Measurements from ENCODE around the gene LYG2.
"Not testable (repeated sequence)": the region's sequence is repeated elsewhere in the genome, so short reads cannot be mapped to it uniquely, and the experiment has no call there.

Gene LYG2

DNA sequence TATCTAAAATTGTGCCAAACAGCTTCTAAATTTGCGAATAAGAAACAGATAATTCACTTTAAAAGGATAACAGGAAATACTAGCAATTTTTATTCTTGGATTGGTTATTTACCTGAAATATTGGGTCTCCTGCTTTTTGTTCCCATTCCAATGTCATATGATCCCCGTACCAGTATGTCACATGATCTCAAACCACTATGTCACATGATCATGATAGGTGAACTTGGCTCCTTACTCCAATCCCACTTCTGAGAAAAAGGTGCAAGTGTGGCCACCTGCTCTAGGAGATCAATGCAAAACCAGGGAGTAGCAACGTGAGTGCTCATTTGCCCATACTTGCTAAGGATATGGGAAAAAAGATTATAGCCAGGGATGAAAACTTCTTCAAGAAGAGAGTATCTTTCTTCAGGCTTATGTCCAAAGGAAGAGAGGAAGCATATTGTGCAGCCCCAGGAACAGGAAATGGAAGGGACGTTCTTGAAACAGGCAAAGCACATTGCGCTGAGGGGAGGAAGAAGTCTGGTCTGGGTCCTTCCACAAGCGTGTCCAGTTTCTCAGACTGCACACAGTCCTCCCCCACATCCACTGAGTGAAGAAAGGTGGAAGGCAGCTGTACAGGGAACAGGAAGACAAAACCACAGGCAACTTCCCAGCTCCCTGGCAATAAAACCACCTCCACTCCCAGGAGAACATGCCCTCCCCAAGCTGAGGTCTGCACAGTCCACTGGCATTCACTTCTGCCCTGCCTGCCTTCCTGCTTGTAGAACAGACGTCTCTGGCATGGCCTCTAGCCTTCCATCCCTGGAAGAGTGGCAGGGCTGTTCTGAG is at the start of gene LYG2:
Gene LYG2, minus strand, starts transcription at position 176 of the 828 bp plus-strand sequence. CDS start 1,406 bp downstream, outside the sequence.
- DNase-seq (ENCODE audit: low read depth in 1 of 2, low spot score in 1 of 2), result no peak

- DNase-seq (ENCODE audit: low read depth in 1 of 2, low spot score in 1 of 2), result not testable (repeated sequence)
Observed at GRCh38 chr2:99301097-99301496, 45.6 kb upstream of the LYG2 start, which contains the start of gene LYG1. LYG1 (minus strand) TSS chr2:99301197; CDS start chr2:99295670, 5,527 bp downstream.

- no peak for DNase-seq (ENCODE audit: low read depth in 1 of 2, low spot score in 1 of 2)
Observed at GRCh38 chr2:99299580-99299979, 44.1 kb upstream of the LYG2 start.

- no peak for DNase-seq (ENCODE audit: low read depth in 1 of 2, low spot score in 1 of 2)
Observed at GRCh38 chr2:99297994-99298393, 42.5 kb upstream of the LYG2 start.

- no peak for DNase-seq (ENCODE audit: low read depth in 1 of 2, low spot score in 1 of 2)
Observed at GRCh38 chr2:99285526-99285925, 30.1 kb upstream of the LYG2 start.

DNA sequence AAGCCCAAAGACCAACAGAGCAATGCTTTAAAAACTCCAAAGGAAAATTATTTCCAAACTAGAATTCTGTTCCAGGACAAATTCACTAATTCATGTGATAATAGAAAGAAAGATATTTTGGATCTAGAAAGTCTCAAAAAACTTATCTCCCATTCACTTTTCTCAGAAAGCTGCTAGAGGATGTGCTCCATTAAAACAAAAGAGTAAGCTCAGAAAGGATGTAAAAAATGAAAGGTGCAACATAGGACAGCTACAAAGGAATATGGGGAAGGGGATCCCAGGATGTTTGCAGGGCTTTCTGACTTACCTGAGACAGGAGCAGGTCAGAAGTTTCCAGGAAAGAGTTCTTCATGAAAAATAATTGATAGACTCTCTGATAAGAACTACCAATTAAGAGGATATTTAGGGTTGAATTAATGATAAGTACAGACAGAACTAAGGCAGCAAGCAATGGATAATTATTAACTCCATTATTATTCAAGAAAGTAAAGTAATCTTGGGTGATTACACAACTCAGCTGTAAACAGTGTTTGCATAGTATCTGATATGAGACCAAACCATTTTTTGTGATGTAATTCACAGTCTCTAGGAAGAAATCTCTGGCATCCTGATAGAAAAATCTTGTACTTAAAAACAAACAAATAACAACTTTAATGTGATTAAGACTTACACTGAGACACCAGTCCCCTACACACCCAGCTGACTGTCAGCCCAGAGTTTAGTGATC is 24.7 kb upstream of the LYG2 start:
- DNase-seq (ENCODE audit: low read depth in 1 of 2, low spot score in 1 of 2), result no peak

DNA sequence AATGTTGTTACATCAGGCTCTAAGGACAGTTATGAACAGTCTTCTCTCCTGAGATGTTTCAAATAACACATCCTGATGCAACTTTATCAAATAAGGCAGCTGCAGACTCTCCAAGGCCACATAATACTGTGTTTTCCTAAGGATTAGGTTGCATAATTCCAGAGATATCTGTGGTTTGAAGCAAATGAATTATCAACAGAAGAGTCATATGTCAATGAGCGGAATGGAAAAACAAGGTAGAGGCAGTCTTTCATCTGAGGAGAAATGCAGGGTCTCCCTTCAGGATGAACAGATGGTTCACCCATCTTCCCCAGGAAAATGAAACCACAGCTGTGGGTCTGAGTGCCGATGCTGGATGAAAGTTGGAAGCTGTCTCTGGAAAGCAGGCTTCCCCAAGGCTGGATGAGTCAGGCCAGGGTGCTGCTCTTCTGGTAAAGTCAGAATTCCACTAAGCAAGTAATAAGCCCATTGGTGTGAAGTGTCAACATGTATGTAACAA is 23.4 kb upstream of the LYG2 start:
- DNase-seq (ENCODE audit: low read depth in 1 of 2, low spot score in 1 of 2), result no peak

- DNase-seq (ENCODE audit: low read depth in 1 of 2, low spot score in 1 of 2), result not testable (repeated sequence)
Observed at GRCh38 chr2:99278195-99278765, 22.8 kb upstream of the LYG2 start.

DNA sequence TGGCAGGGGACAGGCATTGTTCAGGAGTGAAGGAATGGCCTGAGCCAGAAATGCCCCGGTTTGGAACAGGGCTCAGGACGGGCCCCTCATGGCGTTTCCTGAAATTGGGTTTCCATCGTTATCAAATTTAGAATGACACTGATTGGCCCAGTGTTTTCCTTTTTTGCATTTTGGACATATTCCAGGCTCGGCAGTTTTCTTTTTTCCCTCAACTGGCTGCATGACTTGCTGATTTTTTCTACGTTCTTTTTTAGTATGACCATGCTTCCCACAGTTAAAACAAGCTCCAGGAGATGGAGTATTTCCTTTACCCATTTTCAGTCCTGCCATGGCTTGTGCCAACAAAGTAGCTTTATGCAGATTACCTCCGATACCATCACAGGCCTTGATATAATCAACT is 20.4 kb upstream of the LYG2 start:
- DNase-seq (ENCODE audit: low read depth in 1 of 2, low spot score in 1 of 2), result no peak

- no peak for DNase-seq (ENCODE audit: low read depth in 1 of 2, low spot score in 1 of 2)
Observed at GRCh38 chr2:99261242-99261641, 5.8 kb upstream of the LYG2 start.

DNA sequence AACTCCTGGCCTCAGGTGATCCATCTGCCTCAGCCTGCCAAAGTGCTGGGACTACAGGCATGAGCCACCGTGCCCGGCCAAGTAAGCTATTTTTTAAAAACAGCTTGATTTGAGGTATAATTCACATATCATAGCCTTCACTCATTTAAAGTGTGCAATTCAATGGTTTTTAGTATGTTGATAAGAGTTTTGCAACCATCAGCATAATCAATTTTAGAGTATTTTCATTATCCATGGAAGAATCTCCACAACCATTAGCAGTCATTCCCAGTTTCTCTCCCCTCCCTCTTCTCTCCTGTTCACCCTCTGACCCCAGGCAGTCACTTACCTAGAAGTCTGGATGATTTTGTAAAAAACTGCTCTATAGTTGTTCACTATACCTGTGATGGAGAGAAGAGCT is 4.7 kb upstream of the LYG2 start:
- DNase-seq (ENCODE audit: low read depth in 1 of 2, low spot score in 1 of 2), result no peak

DNA sequence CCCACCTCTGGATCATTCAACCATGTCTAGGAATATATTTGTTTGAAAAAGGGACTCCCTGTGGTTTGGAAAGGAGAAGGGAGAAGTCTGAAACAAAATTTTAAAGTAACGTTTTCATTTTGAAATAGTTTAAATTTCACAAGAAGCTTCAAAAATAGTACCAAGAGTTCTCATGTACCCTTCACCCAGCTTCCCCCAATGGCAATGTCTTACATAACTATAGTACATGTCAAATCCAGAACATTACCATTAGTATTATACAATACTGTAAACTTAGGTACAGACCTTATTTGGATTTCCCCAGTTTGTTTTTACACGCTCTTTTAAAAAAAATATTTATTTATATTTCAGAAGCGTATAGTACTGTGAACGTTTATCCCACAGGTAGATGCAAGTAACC is 4.0 kb upstream of the LYG2 start:
- DNase-seq (ENCODE audit: low read depth in 1 of 2, low spot score in 1 of 2), result no peak

DNA sequence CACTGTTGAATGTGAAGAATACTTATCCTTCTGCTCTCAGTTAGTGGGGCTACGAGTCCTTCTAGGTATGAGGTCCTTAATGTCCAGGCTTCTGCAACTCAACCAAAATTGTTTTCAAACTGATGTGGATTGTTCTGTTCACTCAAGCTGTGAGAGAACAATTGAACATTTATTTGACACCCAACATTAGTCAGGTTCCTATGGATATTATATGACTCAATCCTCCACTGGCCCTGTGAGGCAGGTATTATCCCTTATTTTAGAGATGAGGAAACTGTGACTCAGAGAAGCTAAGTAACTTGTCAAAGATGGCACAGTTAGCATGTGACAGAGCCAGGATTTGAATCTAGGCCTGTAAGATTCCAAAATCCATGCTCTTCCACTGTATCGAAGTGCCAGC is 1.2 kb upstream of the LYG2 start:
- DNase-seq (ENCODE audit: low read depth in 1 of 2, low spot score in 1 of 2), result no peak

- DNase-seq (ENCODE audit: low read depth in 1 of 2, low spot score in 1 of 2), result no peak
Observed at GRCh38 chr2:99249951-99250350, 5.5 kb downstream of the LYG2 start.

DNA sequence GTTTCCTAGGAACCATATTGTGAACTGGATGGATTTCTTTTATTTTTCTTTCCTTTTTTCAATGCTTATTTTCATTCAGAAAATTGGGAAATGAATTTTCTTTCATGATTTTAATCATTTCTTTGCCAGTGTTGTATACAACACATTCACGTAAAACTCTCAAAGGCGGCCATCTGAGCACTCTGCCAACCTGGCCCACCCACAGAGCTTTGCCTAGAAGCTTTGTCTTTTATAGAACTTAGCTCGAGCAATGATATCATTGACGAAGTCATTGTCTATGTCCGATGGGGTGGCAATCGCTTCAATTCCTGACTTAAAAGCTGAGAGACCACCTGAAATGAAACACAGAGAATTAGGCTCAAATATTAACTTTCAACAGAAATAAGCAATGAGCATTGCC is 13.3 kb downstream of the LYG2 start:
- DNase-seq (ENCODE audit: low read depth in 1 of 2, low spot score in 1 of 2), result no peak

- no peak for DNase-seq (ENCODE audit: low read depth in 1 of 2, low spot score in 1 of 2)
Observed at GRCh38 chr2:99240431-99240830, 15.0 kb downstream of the LYG2 start.

- no peak for DNase-seq (ENCODE audit: low read depth in 1 of 2, low spot score in 1 of 2)
Observed at GRCh38 chr2:99238599-99238998, 16.9 kb downstream of the LYG2 start.

GRCh38 chr2:99233177-99233576 is 22.3 kb downstream of the LYG2 start:
- not testable (repeated sequence) for DNase-seq (ENCODE audit: low read depth in 1 of 2, low spot score in 1 of 2)

DNA sequence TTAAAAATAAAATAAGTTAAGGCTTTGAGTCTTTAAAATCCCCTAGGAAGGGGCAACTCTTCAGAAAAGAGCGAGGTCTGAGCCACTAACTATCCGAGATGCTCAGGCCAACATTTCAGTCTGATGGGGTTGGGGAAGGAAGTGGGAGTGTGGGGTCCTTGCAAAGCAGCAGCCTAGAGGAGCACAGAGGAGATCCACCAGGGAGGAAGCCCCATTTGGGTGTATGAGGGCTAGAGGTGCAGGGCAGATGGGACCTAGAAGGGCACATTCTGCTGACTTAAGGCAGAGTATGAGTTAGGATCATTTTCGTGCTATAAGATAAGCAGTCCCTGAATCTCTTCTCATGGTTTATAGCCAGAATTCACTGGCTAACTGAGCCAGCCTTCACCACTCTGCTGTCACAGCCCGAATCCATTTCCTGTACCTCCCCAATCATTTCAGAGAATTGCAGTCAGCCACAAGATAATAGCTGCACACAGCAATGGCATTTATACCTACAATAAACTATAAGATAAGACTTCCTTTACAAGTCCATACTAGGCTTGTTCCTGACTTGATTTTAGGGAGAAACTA is 37.5 kb downstream of the LYG2 start:
- DNase-seq (ENCODE audit: low read depth in 1 of 2, low spot score in 1 of 2), result no peak

DNA sequence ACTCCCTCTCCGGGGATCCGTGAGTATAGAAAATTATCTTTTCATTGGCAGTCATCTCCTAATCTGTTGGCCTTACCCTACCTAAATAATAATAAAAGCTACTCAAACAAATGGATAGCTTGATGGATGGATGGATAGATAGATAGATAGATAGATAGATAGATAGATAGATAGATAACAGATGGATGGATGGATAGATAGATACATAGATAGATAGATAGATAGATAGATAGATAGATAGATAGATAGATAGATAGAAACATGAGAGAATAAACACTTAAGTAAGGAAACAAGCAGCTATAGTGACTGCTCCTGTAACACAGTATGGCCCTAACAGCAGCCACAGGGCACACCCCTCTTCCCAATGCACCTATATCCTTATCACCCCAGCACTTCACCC is 39.4 kb downstream of the LYG2 start:
- no peak for DNase-seq (ENCODE audit: low read depth in 1 of 2, low spot score in 1 of 2)

DNA sequence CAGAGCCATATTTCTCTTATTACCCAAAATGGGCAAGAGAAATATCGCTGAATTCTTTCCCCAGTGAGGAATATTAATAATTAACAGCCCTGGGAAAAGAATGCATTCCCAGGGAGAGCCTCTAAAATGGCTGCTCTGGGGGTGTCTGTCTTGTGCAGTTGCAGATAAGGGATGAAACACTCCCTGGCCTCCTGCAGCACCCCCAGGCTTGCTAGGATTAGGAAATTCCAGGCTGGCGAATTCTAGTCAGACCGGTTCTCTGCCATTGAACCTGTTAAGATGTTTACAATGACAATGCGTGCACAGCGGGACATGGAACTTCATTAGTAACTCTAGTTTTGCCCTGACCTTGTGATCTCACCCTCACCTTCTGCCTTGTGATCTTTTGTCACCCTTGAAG is 50.0 kb downstream of the LYG2 start:
- DNase-seq (ENCODE audit: low read depth in 1 of 2, low spot score in 1 of 2), result no peak

Data from stimulated activated CD4-positive, alpha-beta T cell treated with anti-CD3 and anti-CD28 coated beads, Interleukin-15, amount 100 ng/mL, for 1 hour (primary cell).